ENCODE results near the gene PRPF4.

PRPF4 gene

GRCh38 chr9:113237026-113237425 is 38.4 kb upstream of the PRPF4 start:
- H3K27me3 ChIP-seq (ENCODE audit: control insufficient read depth, insufficient read depth, low read length), result no peaks in the 10 kb centered on the region

DNA sequence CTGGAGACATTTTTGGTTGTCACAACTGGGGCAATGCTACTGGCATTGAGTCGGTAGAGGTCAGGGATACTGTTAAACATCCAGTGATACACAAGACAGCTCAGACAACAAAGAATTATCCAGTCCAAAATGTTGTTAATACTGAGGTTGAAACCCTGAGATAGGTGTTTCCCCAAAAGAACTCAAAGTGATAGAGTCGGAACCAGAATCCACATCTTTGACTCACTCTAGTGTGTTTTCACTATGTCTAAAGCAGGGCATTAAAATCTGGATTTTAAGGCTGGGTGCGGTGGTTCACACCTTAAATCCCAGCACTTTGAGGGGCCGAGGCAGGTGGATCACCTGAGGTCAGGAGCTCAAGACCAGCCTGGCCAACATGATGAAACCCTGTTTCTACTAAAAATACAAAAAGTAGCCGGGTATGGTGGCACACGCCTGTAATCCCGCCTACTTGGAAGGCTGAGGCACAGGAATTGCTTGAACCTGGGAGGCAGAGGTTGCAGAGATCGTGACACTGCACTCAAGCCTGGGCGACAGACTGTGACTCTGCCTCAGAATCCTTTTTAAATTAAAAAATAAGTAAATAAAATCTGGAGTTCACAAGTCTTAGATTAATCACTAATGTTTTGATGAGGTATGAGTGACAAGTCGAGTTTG is 37.1 kb upstream of the PRPF4 start:
- H3K4me1 ChIP-seq, result no peaks in the 10 kb centered on the region
- H3K79me2 ChIP-seq, result no peaks in the 10 kb centered on the region
- H2AFZ ChIP-seq, result no peak overlapping the region
- no peak overlapping the region for H3K4me2 ChIP-seq (ENCODE audit: low read length)
- no peak overlapping the region for H3K9ac ChIP-seq
- H3K9me3 ChIP-seq (ENCODE audit: control insufficient read depth, low read length), result no peaks in the 10 kb centered on the region
- no peaks in the 10 kb centered on the region for H3K27me3 ChIP-seq (ENCODE audit: control insufficient read depth, insufficient read depth, low read length)
- H3K27ac ChIP-seq, result no peak overlapping the region
- H3K36me3 ChIP-seq (ENCODE audit: control insufficient read depth, insufficient read depth, low read length), result no peaks in the 10 kb centered on the region
- H3K4me3 ChIP-seq (ENCODE audit: low read depth, low read length), result no peak overlapping the region
- TF ChIP-seq CTCF (IDR thresholded peaks at IDR 0.05), result no peak

More at GRCh38 chr9:113237026-113237425, 38.4 kb upstream of the PRPF4 start:
- TF ChIP-seq CTCF (IDR thresholded peaks at IDR 0.05), result no peak
- Histone ChIP-seq H3K27ac (no peak overlapping the region), H2AFZ (no peak overlapping the region), H3K79me2 (no peaks in the 10 kb centered on the region), H3K4me1 (no peaks in the 10 kb centered on the region), H3K4me3 (ENCODE audit: low read depth, low read length) (no peak overlapping the region), H3K9ac (no peak overlapping the region), H3K4me2 (ENCODE audit: low read length) (no peak overlapping the region), H3K9me3 (ENCODE audit: control insufficient read depth, low read length) (no peaks in the 10 kb centered on the region), H3K36me3 (ENCODE audit: control insufficient read depth, insufficient read depth, low read length) (no peaks in the 10 kb centered on the region)

- Histone ChIP-seq H3K4me1 (no peaks in the 10 kb centered on the region), H3K4me2 (ENCODE audit: low read length) (no peak overlapping the region), H3K9me3 (ENCODE audit: control insufficient read depth, low read length) (no peaks in the 10 kb centered on the region), H3K9ac (no peak overlapping the region), H3K36me3 (ENCODE audit: control insufficient read depth, insufficient read depth, low read length) (no peaks in the 10 kb centered on the region), H3K27me3 (ENCODE audit: control insufficient read depth, insufficient read depth, low read length) (no peaks in the 10 kb centered on the region), H3K27ac (no peak overlapping the region), H2AFZ (no peak overlapping the region), H3K4me3 (ENCODE audit: low read depth, low read length) (no peak overlapping the region), H3K79me2 (no peaks in the 10 kb centered on the region)
- TF ChIP-seq CTCF (IDR thresholded peaks at IDR 0.05), result no peak
These were observed 36.6 kb upstream of the PRPF4 start for GRCh38 chr9:113238859-113239232.

DNA sequence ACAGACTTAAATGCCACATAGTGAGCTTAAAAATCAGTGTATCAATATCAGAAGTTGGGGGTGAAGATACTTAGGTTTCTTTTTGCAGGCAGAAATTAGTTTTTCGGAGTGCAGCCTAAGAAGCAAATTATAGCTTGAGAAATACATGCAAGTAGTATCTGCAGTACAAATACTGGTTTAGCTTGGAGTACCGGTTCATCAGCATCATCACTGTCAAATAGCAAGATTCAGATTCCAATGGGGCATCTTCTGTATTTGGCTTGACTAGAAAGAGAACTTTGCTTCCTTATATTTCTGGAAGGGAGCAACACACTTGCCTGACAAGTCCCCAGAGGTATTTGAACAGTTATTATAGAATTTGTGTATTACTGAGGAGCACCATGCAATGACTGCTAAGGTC is 34.3 kb upstream of the PRPF4 start:
- Histone ChIP-seq H3K4me1 (no peaks in the 10 kb centered on the region), H3K4me2 (ENCODE audit: low read length) (no peak overlapping the region), H3K4me3 (ENCODE audit: low read depth, low read length) (no peak overlapping the region), H2AFZ (no peak overlapping the region), H3K27me3 (ENCODE audit: control insufficient read depth, insufficient read depth, low read length) (no peaks in the 10 kb centered on the region), H3K79me2 (no peaks in the 10 kb centered on the region), H3K27ac (no peak overlapping the region), H3K9me3 (ENCODE audit: control insufficient read depth, low read length) (no peaks in the 10 kb centered on the region), H3K36me3 (ENCODE audit: control insufficient read depth, insufficient read depth, low read length) (no peaks in the 10 kb centered on the region), H3K9ac (no peak overlapping the region)
- no peak for TF ChIP-seq CTCF (IDR thresholded peaks at IDR 0.05)

DNA sequence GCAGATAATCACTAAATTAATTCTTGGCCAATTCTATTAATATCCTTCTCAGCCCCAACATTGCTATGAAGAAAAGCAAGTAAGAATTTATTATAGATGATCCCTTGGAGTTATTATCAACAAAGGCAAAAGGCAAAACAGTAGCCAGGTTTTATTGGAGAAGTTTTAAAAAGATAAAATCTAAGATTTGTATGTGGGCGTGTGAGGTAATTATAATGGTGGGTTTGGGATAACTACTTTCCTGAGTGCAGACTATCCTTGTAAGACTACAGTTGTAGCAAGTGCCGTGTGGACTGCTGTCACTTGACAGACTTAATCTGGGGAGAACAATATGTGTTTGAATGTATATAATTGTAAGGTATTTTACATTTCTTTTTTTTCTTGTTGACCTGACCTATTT is 30.9 kb upstream of the PRPF4 start:
- Histone ChIP-seq H3K4me2 (ENCODE audit: low read length) (no peak overlapping the region), H2AFZ (no peak overlapping the region), H3K79me2 (no peaks in the 10 kb centered on the region), H3K9ac (no peak overlapping the region), H3K4me1 (no peaks in the 10 kb centered on the region), H3K4me3 (ENCODE audit: low read depth, low read length) (no peak overlapping the region), H3K9me3 (ENCODE audit: control insufficient read depth, low read length) (no peaks in the 10 kb centered on the region), H3K27ac (no peak overlapping the region), H3K36me3 (ENCODE audit: control insufficient read depth, insufficient read depth, low read length) (no peaks in the 10 kb centered on the region), H3K27me3 (ENCODE audit: control insufficient read depth, insufficient read depth, low read length) (no peaks in the 10 kb centered on the region)
- no peak for TF ChIP-seq CTCF (IDR thresholded peaks at IDR 0.05)
